UCSD-AML1 (cell line): ENCODE data around the gene ABCC3.
A peak's percentile ranks its signal among the peaks of the same experiment; 100 is the strongest.

Source experiments
- DNase-seq: peaks from one replicate; lab custom pipeline; 2025; ENCODE audit not compliant: unreplicated experiment; lab: John Stamatoyannopoulos, UW

Gene ABCC3

GRCh38 chr17:50642722-50643656, 8.3 kb downstream of the ABCC3 start:
- no peak for DNase-seq

GRCh38 chr17:50645748-50646682, 11.3 kb downstream of the ABCC3 start:
- no peak for DNase-seq

DNA sequence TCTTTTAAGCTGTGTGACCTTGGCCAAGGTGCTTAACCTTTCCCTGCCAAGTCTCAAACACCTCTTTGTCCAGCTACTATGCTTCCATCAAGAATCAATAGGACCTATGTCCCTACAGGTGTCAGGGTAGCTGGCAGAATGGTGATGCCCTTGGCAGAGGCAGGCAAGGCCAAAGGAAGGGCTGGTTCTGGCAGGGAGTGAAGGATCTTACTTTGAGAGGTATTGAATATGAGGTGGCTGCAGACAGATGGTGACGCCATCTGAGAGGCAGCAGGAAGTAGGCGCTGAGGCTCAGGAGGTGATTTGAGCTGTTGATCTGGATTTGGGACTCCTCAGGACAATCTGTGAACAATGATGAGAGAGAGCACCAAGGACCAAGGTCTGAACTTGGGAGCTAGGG, 12.5 kb downstream of the ABCC3 start:
- DNase-seq = no peak

- no peak for DNase-seq
These were observed 14.6 kb downstream of the ABCC3 start for GRCh38 chr17:50649042-50649908.

- DNase-seq = no peak
These were observed 17.0 kb downstream of the ABCC3 start for GRCh38 chr17:50651661-50652060.

GRCh38 chr17:50653738-50654137, 19.1 kb downstream of the ABCC3 start:
- DNase-seq = no peak

DNA sequence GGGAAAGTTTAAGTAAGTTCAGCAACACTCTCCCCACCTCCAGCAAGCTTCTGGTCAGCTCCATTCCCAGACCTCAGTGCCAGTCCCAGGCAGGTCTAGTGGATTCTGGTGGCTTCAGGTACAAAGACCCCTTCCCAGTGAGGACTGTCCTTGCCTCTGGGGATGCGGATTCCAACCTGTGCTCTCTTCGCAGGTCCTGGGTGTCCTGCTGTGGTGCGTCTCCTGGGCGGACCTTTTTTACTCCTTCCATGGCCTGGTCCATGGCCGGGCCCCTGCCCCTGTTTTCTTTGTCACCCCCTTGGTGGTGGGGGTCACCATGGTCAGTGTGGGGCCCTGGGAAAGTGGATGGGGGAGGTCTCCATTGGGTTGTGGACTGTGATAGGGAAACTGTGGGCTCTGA, 21.8 kb downstream of the ABCC3 start:
- no peak for DNase-seq

GRCh38 chr17:50657054-50657453, 22.4 kb downstream of the ABCC3 start:
- no peak for DNase-seq

GRCh38 chr17:50657627-50658026, 22.9 kb downstream of the ABCC3 start:
- DNase-seq = no peak

- no peak for DNase-seq
These were observed 23.9 kb downstream of the ABCC3 start for GRCh38 chr17:50658616-50659015.

- DNase-seq = no peak
These were observed 24.5 kb downstream of the ABCC3 start for GRCh38 chr17:50659179-50659578.

DNA sequence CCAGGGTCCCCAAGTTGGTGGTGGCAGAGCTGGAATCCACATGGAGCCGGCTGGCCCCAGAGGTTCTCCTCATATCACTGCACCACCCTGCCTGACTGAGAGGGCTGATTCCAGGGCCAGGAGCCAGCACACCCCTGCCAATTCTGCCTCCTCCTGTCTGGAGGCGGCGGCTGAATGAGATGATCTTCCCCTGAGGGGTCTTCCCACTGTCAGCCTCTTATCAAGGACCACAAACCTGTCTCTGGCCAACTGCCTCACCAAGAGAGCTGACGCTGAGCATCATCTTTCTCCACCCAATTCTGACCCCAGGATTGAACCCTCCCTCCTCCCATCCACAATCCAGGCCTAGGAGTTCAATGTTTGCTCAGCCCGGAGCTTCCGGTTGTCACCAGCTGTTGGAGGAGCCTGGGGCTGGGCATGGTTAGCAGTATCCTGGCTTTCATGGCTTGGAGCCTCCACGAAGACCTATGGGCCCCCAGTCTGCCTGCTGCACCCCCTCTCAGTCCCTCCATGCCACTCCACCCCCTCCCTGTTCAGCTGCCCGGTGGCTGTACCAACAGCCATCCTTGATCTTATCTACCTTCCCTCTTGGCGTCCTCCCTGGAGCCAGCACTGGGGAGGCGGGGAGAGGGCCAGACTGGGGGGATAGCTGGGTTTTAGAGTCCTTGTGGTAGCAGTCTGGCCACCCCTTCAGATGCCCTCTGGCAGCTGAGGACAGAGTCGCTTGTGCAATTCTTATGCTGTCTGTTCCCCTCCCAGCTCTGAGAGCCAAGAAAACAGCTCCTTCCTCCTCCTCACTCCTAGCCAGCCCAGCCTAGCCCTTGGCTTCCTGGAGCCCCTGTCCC, 25.6 kb downstream of the ABCC3 start:
- DNase-seq = no peak

DNA sequence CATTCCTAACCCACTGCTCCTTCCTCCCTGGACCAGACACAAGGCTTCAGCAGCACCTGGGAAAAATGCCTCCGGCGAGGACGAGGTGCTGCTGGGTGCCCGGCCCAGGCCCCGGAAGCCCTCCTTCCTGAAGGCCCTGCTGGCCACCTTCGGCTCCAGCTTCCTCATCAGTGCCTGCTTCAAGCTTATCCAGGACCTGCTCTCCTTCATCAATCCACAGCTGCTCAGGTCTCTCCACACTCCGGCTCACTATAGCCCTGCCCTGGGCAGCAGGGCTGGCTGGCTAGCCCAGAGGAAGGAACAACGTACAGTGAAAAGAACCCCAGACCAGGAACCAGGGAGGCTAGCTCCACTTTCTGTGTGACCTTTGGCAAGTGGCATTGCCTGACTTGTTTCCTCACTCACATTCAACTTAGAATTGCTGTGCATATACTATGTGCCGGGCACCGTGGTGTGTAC, 26.2 kb downstream of the ABCC3 start:
- peak; percentile 51 for DNase-seq

- no peak for DNase-seq
These were observed 26.7 kb downstream of the ABCC3 start for GRCh38 chr17:50661348-50661747.

DNA sequence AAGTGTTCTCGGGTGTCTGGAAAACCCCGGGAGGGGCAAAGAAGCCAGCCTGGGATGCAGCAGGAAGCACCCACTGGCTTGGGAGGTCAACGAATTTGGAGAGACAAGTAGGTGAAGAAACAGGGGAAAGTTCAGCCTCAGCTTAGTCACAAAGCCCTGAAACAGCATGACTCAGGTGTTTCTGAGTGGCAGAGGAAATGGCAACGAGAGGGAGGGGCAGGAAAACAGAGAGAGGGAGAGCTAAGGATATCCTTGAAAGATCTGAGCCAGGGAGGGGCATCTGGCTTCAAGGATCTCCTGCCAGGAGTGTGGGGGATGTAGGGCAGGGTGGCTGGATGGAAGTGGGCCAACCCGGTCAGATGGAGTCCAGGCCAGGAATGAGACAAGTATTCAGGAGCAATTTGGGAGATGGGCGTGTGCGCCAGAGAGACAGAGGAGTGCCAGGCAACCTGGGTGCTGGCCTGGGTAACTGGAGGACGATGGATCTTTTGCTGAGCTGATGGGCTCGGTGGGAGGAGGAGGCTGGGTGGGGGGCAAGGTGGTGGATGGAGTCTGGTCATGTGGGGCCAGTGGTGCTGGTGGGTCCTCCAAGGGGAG, 27.2 kb downstream of the ABCC3 start:
- peak; percentile 68 for DNase-seq

DNA sequence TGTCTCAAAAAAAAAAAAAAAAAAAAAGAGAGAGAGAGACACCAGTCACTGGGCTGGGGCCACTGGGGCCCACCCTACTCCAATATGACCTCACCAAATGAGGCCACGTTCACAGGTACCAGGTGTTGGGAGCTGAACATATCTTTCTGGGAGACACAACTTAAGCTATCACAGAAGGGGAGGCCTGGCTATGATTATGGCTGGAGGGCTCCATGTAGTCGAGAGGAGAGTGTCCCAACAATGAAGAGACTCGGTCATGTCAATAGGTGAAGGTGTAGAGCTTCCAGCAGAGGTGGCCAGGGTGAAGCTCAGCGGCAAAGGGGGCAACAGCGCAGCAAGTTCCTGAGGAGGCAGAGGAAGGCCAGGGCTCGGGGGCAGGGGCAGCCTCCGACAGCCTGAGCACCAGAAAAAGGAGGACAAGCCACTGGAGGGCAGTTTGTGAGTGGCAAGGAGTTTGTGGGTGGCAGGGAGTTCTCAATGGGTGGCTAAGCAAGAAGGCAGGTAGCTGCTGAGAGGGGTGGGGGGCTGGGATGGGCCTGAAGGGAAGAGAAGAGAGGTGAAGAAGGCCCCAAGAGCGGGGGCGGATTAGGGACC, 28.0 kb downstream of the ABCC3 start:
- no peak for DNase-seq

- DNase-seq = no peak
These were observed 29.2 kb downstream of the ABCC3 start for GRCh38 chr17:50663812-50664374.

DNA sequence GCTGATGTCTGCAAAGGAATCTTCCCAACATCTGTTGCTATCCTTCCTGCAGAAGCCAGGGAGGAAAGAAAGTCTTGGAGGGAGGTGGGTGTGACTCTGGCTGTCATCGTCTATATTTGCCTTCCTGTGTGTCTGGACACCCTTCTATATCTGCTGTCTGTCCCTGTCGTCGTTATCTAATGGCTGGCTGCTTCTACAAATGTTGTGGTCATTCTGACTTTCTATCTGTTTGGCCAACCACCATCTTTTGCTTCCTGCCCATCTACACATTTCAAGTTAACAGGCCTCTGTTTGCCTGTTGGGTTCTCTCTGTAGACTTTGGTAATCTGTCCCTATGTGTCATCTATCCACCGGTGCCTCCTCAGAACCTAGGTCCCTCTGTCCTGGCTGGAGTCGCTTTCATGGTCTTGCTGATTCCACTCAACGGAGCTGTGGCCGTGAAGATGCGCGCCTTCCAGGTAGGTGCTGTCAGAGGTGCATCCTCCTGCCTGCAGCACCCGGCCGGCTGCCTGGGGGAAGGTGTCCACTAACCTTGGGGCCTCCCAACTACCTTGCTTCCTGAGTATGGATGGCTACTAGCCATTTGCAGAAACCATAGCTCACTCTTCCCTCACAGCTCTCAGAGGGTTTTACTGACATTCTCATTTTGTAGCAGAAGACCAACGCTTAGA, 30.2 kb downstream of the ABCC3 start:
- no peak for DNase-seq
